GM21737 (cell line): ENCODE results near the gene MEX3B.
A peak's percentile ranks its signal among the peaks of the same experiment; 100 is the strongest.
"Not testable (repeated sequence)": the region's sequence is repeated elsewhere in the genome, so short reads cannot be mapped to it uniquely, and the experiment has no call there.

Source experiments
- ATAC-seq: cut with Tn5 transposase; IDR thresholded peaks from one replicate; pipeline ENCODE4 v1.9.1; 2021; ENCODE audit warnings: mild to moderate bottlenecking, moderate library complexity; ENCODE audit not compliant: unreplicated experiment

MEX3B gene

GRCh38 chr15:82051664-82052063 lies 5.8 kb upstream of the MEX3B start:
- ATAC-seq, result no peak

GRCh38 chr15:82048811-82049210 lies 3.0 kb upstream of the MEX3B start:
- ATAC-seq, result no peak

- ATAC-seq, result no peak
Observed at GRCh38 chr15:82047453-82048400, 1.9 kb upstream of the MEX3B start.

GRCh38 chr15:82046666-82047452 lies 1.0 kb upstream of the MEX3B start:
- ATAC-seq, result peak; percentile 69

GRCh38 chr15:82045179-82045891 lies 483 bp downstream of the MEX3B start:
- ATAC-seq, result no peak

- ATAC-seq, result no peak
Observed at GRCh38 chr15:82044373-82045178, 1.2 kb downstream of the MEX3B start.

- no peak for ATAC-seq
Observed at GRCh38 chr15:82043796-82044372, 1.9 kb downstream of the MEX3B start.

GRCh38 chr15:82043130-82043673 lies 2.6 kb downstream of the MEX3B start:
- ATAC-seq, result no peak

GRCh38 chr15:82040862-82041261 lies 5.0 kb downstream of the MEX3B start:
- ATAC-seq, result no peak

- no peak for ATAC-seq
Observed at GRCh38 chr15:82040390-82040789, 5.4 kb downstream of the MEX3B start.

GRCh38 chr15:82039871-82040270 lies 5.9 kb downstream of the MEX3B start:
- ATAC-seq, result no peak

GRCh38 chr15:82036461-82036860 lies 9.4 kb downstream of the MEX3B start:
- no peak for ATAC-seq

GRCh38 chr15:82031871-82032270 lies 13.9 kb downstream of the MEX3B start:
- ATAC-seq, result no peak

GRCh38 chr15:82030176-82030575 lies 15.6 kb downstream of the MEX3B start:
- no peak for ATAC-seq

- ATAC-seq, result not testable (repeated sequence)
Observed at GRCh38 chr15:82028163-82028562, 17.7 kb downstream of the MEX3B start.

- no peak for ATAC-seq
Observed at GRCh38 chr15:82021992-82022391, 23.8 kb downstream of the MEX3B start.

GRCh38 chr15:82020625-82021394 lies 25.0 kb downstream of the MEX3B start:
- ATAC-seq, result no peak

- ATAC-seq, result no peak
Observed at GRCh38 chr15:82018201-82018600, 27.6 kb downstream of the MEX3B start.

GRCh38 chr15:82017656-82018055 lies 28.2 kb downstream of the MEX3B start:
- ATAC-seq, result no peak
